Stimulated activated CD4-positive, alpha-beta T cell treated with anti-CD3 and anti-CD28 coated beads, Interleukin-4, amount 100 ng/mL, for 24 hours (primary cell): ENCODE results near the gene ZBTB8B.
"Not testable (repeated sequence)": the region's sequence is repeated elsewhere in the genome, so short reads cannot be mapped to it uniquely, and the experiment has no call there.

ENCODE experiments used
- DNase-seq: peaks from one replicate; pipeline ENCODE4 v3.0.0-alpha.2; 2020

Gene ZBTB8B

DNA sequence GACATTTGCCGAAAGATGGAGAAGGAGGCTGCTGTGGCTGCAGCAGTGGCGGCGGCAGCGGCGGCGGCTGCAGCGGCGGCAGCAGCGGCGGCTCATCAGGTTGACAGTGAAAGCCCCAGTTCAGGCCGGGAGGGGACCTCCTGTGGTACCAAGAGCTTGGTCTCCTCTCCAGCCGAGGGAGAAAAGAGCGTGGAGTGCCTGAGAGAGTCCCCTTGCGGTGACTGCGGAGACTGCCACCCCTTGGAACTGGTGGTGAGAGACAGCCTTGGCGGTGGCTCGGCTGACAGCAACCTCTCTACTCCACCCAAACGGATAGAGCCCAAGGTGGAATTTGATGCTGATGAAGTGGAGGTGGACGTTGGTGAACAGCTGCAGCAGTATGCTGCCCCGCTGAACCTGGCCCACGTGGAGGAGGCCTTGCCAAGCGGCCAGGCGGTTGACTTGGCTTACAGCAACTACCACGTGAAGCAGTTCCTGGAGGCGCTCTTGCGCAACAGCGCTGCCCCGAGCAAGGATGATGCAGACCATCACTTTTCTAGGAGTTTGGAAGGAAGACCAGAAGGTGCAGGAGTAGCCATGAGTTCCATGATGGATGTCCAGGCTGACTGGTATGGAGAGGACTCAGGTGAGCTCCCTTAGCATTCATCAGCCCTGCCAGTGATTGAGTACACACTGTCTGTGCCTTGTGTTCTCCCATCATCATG is 6.3 kb downstream of the ZBTB8B start:
- DNase-seq: no peak

DNA sequence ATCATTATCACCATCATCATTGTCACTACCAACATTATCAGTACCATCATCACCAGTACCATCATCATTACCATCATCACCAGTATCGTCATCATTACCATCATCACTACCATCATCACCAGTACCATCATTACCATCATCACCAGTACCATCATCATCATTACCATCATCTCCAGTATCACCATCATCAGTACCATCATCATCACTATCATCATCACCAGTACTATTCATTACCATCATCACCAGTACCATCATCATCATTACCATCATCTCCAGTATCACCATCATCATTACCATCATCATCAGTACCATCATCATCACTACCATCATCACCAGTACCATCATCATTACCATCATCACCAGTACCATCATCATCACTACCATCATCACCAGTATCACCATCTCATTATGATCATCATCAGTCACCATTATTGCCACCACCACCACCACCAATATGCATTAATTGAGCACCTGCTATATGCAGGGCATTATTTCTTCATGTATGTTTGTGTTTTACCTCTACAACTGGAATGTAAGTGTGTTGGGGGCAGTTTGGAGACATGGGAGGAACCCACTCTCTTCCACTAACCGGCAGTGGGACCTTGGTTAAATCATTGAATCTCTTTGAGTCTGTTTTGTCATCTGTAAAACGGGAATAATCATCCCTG is 7.0 kb downstream of the ZBTB8B start:
- DNase-seq: no peak

DNA sequence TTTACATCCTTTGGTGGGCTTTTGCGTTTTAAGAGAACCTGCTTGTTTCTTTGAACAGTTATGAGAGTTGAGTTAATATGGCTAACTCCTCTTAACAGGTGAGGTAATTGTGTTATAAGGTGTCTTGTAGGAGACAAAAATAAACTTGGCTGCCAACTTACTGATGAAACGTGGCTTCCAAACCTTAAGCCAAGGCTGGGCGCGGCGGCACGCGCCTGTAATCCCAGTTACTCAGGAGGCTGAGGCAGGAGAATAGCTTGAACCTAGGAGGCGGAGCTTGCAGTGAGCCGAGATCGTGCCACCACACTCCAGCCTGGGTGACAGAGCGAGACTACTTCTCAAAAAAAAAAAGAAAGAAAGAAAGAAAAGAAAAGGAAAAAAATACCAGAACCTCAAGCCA is 8.1 kb downstream of the ZBTB8B start:
- not testable (repeated sequence) for DNase-seq

DNA sequence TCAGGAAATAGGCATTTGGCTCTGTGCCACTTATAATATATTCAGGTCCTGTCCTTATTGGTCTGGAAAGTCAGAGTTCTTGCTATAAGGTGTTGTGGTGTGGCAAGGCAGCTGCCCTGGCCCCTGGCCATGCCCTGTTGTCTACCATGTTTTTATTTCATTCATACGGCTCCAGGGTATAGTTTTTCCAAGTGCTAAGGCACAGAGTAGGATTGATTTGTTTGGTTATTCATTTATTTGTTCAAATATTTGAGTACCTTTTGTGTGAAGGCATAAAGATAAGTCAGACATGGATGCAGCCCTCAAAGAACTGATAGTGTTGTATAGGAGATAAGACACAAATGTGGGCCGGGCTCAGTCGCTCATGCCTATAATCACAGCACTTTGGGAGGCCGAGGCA is 10.1 kb downstream of the ZBTB8B start:
- no peak for DNase-seq

DNA sequence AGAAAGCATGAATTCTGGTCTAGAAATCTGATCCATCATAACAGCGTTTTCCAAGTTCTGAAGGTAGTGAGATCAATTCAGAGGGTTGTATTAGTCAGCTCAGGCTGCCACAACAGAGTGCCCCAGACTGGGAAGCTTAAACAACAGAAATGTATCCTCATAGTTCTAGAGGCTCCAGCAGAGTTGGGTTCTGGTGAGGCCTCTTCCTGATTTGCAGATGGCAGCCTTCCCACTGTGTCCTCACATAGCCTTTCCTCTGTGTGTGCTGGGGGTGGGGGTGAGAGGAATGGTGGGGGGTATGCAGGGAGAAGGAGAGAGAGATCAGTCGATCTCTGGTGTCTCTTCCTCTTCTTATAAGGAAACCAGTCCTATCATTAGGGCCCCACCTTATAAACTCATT is 15.1 kb downstream of the ZBTB8B start:
- DNase-seq: no peak

DNA sequence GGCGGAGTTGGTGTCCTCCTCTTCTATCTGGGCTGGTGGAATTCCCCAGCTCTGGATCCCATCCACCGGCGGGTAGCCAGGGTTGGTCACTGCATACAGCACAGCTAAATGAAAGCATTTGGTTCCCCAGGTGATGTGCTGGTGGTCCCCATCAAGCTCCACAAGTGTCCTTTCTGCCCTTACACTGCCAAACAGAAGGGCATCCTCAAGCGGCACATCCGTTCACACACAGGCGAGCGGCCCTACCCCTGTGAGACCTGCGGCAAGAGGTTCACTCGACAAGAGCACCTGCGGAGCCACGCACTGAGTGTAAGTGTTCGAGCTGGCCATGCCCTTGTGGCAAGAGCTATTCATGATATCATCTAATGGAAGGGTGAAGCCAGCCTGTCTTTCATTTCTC is 15.9 kb downstream of the ZBTB8B start:
- DNase-seq: no peak

DNA sequence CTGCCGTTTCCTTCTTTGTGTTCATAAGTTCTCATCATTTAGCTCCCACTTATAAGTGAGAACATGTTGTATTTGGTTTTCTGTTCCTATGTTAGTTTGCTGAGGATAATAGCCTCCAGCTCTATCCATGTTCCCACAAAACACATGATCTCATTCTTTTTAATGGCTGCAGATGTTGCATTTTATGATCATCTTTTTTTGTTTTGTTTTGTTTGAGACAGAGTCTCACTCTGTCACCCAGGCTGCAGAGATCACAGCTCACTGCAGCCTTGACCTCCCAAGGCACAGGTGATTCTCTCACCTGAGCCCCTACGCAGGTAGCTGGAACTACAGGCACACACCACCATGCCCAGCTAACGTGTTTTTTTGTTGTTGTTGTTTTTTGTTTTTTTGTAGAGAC is 16.9 kb downstream of the ZBTB8B start:
- not testable (repeated sequence) for DNase-seq

DNA sequence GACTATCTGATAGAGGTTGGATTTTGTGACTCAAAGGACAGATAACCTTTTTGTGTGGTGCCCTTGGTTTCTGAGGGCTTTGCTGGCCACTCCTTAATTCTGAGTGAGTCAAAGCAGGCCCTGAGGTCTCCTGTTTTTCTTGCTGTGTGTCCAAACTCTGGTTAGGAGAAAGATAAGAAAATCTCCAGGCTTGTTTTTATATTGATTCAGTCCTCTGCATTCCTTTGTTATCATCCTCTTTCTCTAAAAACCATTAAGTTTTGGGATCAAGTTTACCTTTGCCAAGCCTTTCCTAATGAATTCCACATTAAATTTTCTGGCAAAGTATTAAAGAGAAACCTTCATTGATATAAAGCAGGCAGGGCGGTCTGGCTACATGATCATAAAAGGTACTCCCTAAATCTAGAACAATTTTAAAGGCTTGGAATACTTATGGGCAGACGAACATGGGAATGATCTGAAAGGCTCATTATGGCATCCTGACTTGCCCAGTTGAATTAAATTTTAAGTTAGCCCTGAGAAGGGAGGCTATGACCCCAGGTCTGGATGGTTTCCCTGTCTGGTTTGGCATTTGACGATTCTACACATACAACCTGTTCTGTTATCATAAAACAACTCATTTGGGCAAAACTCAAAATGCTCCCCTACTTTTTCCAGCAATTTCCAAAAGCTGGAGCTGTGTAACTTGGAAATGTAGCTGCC is 20.8 kb downstream of the ZBTB8B start:
- no peak for DNase-seq

DNA sequence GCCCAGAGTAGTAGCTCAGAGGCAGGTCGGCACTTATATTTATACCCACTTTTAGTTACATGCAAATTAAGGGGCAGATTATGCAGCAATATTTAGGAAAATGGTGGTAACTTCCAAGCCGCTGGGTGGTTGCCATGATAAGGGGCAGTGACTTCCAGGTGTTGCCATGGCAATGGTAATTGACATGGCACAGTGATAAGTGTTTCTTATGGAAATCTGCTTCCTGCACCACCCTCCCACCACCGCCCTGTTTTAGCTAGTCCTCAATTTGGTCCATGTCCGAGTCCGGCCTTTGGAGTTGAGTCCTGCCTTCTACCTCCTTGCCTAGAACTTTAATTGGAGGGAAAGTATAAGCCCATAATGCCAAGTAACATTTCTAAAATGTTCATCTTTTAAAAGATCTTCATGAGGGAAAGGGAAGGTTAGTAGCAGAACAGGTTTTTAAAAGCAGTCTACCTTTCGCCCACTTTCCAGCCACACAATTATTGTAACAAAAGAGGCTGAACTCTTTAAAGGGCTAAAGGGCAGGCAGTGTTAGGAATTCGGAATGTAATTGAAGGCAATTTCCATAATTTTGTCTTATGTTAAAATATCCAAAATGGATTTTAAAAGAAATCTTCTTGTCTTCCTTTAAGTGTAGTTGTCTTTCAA is 21.7 kb downstream of the ZBTB8B start:
- DNase-seq: no peak

DNA sequence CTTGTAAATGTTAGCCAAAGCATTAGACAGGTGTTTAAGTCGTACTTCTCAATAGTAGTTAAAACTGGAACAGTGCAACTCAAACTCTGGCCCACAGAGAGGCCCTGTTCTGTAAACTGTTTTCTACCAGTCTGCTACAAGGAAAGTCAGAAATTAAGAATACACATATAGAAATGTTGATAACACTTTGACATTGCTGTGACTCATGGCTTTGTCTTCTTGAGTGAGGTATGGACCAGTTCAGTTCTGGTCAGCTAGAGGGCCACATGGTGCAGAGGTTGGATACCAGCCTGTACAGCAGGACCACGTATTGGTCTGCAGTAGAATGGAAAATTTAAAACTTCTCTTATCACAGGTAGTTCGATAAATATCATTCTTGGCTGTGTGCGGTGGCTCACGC is 22.3 kb downstream of the ZBTB8B start:
- no peak for DNase-seq

DNA sequence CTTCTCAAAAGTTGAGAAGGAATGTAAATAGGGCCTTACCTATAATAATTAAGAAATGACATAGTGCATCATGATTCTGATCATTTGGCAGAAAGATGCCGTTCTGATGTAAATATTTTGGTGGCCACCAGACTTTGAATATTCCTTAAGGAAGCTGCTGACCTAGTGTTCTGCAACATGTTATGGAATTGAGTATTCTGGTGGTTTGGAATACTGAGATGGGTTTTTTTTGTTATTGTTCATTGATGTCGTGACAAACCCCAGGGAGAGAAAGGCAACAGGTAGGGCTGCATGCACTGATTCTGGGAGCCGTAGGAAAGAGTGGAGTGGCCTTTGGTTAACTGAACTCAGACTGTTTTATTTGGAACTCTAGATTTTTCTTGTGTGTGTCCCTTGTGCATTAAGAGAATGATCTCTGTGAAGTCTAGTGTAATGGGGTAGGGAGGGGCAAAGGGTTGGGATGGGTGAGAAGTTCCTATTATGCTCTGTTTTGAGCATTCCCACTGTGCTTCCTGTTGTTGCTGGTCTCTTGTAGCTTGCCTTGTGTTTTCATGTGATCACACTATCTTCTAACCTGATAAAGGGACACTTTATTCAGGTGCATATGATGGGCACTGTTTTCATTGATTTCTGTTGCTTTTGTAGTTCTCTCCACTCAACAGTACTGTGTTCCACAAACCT is 25.0 kb downstream of the ZBTB8B start:
- DNase-seq: no peak

DNA sequence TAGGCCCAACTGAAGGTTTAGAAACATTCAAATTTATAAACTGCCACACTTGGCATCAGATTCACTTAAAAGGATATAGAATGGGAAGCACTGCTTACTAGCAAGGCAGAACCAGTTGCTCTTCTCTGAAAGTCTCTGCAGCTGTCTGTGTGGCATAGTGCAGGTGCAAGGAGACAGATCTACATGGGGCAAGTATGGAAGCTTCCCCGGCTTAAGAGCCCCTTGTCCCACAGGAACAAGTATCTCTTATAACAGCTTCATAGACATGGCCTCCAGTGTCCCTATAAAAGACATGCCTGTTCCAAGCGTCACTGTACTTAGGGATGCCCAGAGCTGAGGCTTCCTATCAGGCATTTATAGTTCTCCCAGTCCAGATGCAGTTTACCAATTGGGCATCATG is 26.5 kb downstream of the ZBTB8B start:
- no peak for DNase-seq

DNA sequence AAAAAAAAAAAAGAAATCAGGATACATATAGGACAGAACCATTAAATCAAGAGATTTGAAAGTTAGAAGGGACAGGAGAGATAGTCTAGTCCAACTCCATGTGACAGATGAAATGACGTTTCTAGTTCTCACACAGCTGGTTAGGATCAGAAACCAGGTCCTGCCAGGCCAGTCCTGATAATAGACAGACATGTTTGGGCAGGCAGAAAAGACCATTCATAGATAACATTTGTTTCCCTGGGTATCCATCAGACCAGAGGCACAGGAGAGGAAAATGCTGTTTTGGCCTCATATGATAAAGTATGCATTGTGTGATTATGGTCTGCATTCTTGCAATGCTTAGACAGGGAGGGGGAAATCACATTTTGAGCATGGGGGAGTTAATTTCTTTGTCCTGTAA is 29.3 kb downstream of the ZBTB8B start:
- DNase-seq: no peak

DNA sequence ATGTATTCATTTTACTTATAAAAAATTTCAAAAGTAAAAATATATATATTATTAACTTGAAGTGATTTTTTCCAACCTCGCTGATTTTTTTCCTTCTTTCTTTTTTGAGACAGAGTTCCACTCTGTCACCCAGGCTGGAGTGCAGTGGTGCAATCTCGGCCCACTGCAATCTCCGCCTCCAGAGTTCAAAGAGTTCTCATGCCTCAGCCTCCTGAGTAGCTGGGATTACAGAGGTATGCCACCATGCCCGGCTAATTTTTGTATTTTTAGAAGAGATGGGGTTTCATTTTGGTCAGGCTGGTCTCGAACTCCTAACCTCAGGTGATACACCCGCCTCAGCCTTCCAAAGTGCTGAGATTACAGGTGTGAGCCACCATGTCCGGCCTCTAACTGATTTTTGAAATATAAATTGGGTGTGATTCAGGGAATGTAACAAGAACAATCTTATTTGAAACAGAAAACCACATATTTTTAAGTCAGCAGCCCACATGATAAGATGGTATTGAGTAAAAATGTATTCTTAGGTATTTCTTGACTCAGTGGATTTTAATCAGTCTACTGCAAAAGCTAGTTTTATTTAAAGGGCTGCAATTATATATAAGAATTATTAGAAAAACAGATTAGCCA is 30.0 kb downstream of the ZBTB8B start:
- DNase-seq: no peak

DNA sequence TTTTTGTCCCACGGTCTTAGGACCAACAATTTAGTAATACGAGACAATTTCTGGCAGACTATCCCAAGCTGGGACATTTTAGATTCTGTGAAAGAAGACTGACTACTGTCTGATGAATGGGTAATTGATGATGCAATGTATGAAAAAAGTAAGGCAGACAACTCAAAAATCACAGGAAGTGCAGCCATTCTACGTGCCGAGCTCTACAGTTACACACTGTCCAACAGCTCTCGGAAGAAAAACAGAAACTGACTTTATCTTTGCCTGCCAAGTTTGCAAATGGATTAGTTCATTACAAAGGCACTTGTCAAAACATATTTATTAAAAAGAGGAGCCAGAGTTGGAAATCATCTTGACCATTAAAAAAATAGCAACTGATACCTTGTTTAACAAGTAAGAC is 31.3 kb downstream of the ZBTB8B start:
- no peak for DNase-seq

DNA sequence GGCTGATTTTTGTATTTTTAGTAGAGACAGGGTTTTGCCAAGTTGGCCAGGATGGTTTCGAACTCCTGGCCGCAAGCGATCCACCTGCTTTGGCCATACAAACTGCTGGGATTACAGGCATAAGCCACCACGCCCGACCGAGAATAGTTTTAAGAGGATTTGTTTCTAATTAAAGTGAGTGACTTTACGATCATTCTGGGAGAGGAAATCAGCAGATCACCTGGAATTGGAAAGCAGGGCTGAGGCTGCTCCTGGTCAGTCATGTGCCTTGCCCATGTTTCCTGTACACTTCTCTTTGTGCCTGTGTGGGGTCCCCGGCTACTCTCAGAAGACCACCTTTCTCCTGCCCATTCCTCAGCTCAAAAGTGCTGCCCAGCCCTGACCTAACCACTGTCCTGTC is 33.9 kb downstream of the ZBTB8B start:
- no peak for DNase-seq

DNA sequence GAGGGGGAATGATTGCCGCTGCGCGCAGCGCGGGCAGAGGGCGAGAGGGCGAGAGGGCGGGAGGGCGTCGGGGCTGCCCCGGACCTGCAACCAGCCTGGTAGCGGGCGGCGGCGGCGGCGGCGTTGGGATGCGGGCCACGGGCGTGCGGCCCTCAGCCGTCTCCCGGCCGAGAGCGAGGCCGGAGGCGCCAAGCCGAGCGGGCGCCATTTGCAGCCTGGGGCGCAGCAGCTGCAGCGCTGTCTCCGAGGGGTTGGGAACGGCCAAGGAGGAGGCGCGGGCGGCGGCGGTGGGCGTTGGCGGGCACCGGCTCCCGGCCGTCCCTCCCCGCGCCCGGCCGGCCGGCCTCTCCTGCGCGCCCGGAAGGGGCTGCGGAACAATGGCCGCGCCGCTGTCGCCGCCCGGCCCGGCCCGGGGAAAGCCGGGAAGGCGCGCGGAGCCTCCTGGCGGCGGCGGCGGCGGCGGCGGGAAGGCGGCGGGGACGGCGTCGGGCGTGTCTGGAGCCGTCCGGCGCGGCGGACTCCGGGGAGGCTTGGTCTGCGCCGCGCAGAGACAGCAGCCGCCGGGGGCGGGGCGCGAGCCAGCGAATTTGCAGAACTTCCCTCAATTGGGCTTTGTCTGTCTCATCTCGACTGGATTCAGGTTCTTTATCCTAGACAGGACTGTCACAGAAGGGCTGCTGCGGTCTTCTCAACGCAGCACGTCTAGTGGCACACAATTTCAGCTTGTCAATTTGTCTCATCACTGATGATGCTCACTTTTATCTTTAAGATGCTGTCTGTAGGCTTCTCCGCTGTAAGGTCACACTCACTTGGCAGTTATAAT is 35.7 kb downstream of the ZBTB8B start:
- DNase-seq: peak; percentile 12

DNA sequence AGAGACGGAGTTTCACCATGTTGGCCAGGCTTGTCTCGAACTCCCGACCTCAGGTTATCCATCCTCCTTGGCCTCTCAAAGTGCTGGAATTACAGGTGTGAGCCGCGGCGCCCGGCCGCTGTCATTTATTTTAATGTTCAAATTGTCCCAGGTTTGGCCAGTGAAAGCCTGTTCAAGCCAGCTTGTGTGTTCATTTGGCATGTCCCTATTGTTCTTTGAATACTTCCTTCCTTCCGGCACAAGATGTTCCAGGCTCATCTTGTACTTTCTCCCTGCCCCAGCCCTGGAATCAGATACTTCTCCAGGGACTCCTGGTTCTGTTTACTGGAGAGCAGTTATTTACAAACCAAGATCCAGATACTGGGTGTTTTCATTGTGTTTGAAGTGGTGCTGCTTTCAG is 37.0 kb downstream of the ZBTB8B start:
- no peak for DNase-seq

DNA sequence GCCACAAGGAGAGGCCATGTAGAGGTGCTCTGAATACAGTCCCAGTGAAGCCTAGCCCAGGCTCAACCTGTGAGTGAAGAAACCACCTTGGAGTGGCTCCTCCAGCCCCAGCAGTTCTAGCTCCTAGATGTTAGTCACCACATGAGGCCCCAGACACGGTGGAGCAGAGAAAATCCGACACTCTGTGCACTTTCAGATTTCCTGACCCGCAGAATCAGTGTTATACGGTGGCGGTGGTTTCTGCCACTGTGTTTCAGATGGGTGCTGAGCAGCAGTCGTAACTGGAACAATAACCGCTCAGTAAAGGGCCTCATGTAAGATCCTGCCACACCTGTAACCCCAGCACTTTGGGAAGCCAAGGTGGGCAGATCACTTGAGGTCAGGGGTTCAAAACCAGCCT is 38.3 kb downstream of the ZBTB8B start:
- DNase-seq: no peak

DNA sequence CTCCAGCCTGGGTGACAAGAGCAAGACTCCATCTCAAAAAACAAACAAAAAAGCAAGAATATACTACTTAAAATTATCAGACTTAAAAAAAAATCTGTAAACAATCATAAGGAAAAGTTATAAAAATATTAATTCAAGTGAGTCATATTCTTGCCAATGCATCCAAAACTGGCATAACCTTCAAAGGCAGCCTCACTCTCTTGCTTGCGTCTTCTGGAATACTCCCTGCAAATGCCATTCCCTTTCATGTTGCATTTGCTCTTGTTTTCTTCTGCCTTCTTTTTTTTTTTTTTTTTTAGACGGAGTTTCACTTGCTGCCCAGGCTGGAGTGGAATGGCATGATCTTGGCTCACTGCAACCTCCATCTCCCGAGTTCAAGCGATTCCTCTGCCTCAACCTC is 42.1 kb downstream of the ZBTB8B start:
- no peak for DNase-seq

DNA sequence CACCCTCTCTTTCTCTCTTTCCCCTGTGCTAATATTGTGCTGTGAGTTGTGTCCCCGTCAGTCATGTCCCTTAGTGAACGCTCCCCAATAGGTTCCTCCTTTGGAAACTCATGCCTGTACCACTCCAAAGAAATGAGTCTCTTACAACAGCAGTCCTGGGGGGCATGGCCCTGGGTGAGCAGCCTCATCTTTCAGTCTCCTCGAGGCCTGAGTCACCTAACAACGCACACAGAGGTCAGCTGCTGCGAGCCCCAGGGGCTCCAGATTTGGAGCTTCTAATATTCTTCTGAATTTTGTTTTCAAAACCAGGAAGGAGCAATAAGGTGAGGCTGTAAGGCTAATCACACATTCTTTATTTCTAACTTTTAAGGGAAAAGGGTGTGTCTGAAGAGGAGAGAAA is 43.9 kb downstream of the ZBTB8B start:
- no peak for DNase-seq

DNA sequence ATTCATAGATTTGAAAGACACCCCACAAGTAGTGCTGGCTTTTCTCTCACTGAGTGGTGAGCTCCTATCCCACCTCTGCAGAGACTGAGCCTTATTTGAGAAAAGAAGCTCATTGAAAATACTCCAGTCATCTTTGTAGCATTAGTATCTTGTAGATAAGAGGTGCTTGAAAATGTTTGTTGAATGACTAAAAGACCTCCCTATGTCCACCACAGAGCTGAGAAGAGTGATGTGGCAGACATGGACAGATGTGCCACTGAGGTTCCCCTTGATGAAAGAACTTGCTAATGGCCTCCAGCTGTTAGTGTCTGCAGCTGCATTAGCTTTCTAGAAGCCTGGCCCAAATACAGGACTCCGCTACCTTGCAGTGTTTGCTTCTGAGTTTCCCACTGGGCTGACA is 45.1 kb downstream of the ZBTB8B start:
- DNase-seq: no peak
